Mesenteric fat pad (tissue), 1 donor: Measurements from ENCODE around the gene KCNMB3. TPM values are rescaled to one million over a fixed set of nuclear protein-coding genes. Genes with fewer than 3 reads are reported as not detected.
A peak's percentile ranks its signal among the peaks of the same experiment; 100 is the strongest.
"Not testable (repeated sequence)": the region's sequence is repeated elsewhere in the genome, so short reads cannot be mapped to it uniquely, and the experiment has no call there.

Experiments used
- DNase-seq: peaks from one replicate; pipeline ENCODE4 v3.0.0-alpha.2; 2020; ENCODE audit warnings: low spot score
- total RNA-seq: library from RNA; stranded (reverse); fragmentation: NEBNext Ultra II Directional; extraction: Animal tissue kit (Norgen Biotek cat#: 25700); gene quantifications from one replicate; pipeline ENCODE4 v1.2.1, GENCODE V29; 2021
- donor health status: DM: yes; HTN: yes; CAD: no.

KCNMB3 gene
- total RNA-seq, 1 donor from 2014 or later, result 3.2 TPM

- DNase-seq, result no peak
These were observed 14.2 kb upstream of the KCNMB3 start for GRCh38 chr3:179265092-179265491.

- DNase-seq, result no peak
These were observed 13.5 kb upstream of the KCNMB3 start for GRCh38 chr3:179264449-179264848.

DNA sequence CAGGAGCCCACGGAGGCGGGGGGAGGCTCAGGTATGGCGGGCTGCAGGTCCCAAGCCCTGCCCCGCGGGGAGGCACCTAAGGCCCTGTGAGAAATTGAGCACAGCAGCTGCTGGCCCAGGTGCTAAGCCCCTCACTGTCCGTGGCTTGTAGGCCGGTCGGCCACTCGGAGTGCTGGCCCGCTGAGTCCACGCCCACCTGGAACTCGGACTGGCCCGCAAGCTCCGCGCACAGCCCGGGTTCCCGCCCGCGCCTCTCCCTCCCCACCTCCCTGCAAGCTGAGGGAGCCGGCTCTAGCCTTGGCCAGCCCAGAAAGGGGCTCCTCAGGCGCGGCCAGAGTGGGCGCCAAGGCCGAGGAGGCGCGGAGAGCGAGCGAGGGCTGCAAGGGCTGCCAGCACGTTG is 12.2 kb upstream of the KCNMB3 start:
- no peak for DNase-seq

DNA sequence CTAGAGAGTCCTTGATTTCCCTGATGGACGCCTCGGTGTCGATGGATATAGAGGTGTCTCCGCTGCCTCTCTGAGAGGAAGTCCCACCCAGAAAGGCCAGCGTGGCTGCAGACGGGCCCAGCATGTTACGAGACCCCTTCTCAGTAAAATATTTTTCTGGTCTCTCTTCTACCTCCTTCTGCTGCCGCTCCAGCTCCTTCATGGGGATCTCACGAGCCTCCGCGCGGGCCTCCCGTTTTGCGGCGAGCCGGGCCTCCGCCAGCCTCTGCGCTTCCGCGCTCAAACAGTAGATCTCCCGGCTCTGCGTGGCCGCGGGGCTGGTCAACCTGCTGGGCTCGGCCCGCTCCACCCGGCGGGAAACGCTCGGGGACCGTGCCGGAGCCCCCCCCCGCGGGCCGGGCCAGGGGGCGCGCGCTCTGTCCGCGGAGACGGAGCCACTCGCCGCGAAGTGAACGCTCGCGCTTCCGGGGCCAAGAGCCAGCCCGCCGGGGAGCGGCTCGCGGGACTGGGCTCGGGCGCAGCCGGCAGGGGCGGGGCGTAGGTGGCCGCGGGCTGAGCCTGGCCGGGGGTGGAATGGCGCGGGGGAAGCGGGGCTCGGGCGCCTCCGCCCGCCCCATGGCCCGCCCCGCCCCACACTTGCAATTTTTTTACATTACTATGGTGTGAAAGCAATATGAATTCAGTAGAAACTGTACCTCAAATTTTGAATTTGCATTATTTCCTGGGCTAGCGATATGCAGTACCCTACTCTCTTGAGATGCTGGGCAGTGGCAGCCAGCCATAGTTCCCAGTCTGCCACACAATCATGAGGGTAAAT is 10.2 kb upstream of the KCNMB3 start:
- DNase-seq, result peak; percentile 93

- DNase-seq, result not testable (repeated sequence)
These were observed 9.2 kb upstream of the KCNMB3 start for GRCh38 chr3:179259959-179260756.

- no peak for DNase-seq
These were observed 7.9 kb upstream of the KCNMB3 start for GRCh38 chr3:179258820-179259219.

DNA sequence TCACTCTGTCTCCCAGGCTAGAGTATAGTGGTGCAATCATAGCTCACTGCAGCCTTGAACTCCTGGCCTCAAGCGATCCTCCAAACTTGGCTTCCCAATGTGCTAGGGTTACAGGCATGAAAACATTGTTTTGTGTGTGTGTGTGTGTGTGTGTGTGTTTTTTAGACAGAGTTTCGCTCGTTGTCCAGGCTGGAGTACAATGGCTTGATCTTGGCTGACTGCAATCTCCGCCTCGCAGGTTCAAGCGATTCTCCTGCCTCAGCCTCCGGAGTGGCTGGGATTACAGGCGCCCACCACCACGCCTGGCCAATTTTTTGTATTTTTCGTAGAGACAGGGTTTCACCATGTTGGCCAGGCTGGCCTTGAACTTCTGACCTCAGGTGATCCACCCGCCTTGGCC is 6.8 kb upstream of the KCNMB3 start:
- DNase-seq, result not testable (repeated sequence)

GRCh38 chr3:179256813-179257212 is 5.9 kb upstream of the KCNMB3 start:
- DNase-seq, result no peak

- DNase-seq, result no peak
These were observed 3.5 kb downstream of the KCNMB3 start for GRCh38 chr3:179247289-179248015.

- no peak for DNase-seq
These were observed 6.0 kb downstream of the KCNMB3 start for GRCh38 chr3:179244878-179245277.

- DNase-seq, result not testable (repeated sequence)
These were observed 8.1 kb downstream of the KCNMB3 start for GRCh38 chr3:179242859-179243258.

DNA sequence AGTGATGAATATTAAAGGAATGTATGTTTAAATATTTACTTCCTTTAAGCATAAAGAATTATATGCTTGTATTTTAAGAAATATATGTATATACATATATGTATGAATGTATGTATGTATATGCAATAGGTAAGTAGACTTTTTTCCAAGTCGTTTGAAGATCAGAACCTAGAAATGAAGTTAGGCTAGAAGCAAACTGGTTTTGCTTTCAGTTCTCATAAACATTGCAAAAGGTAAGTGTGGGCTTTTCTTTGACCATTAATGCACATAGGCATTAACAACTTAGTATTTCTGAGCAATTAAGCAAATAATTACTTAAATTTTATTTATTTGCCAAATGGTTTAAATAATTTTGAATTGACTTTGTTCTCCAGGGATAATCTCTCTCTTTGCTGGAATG is 10.6 kb downstream of the KCNMB3 start:
- DNase-seq, result not testable (repeated sequence)

DNA sequence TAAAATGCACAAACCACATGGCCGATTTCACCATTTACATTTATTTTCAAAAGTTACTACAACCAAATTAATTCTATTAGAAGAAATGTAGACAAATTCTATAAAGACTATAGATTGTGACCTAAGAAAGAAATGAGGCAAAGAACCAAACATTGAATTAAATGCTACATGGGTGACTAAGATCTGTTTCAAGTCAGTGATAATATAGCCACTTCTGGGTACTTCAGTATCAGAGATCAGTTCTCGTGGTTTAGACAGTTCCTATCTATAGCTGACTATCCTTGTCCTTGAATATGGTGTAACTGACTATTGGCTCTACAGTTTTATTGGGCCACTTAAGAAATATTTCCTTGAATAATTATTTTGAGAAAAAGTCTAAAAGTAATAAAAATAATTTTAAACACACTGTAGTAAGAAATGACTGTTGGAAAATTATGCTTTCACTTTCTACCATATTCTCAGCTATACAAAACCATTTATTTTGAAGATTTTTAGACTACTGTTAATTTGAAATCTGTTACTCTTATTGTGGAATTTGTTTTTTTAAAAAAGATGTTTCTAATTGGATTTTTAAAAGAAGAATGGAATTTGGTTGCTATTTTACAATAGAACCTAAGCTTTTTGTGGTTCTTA is 14.1 kb downstream of the KCNMB3 start:
- DNase-seq, result no peak

DNA sequence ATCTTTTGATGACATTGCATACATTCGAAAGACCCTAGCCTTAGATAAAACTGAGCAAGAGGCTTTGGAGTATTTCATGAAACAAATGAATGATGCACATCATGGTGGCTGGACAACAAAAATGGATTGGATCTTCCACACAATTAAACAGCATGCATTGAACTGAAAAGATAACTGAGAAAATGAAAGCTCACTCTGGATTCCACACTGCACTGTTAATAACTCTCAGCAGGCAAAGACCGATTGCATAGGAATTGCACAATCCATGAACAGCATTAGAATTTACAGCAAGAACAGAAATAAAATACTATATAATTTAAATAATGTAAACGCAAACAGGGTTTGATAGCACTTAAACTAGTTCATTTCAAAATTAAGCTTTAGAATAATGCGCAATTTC is 16.7 kb downstream of the KCNMB3 start:
- DNase-seq, result no peak

- no peak for DNase-seq
These were observed 17.9 kb downstream of the KCNMB3 start for GRCh38 chr3:179233043-179233442.

DNA sequence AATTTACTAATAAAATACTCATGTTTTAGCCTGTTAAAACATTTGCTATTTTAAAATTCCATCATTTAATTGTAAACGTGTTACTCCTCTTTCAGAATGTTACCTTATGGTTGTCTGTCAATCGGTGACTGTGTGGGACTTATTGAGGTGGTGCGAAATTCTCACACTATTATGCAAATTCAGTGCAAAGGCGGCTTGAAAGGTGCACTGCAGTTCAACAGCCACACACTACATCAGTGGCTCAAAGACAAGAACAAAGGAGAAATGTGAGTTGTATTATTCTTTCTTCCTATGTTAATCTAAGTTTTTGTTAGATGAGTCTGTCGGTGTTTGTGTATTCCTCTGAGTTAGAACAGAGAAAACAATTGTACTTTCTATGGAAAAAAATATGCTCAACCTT is 21.7 kb downstream of the KCNMB3 start:
- DNase-seq, result no peak

DNA sequence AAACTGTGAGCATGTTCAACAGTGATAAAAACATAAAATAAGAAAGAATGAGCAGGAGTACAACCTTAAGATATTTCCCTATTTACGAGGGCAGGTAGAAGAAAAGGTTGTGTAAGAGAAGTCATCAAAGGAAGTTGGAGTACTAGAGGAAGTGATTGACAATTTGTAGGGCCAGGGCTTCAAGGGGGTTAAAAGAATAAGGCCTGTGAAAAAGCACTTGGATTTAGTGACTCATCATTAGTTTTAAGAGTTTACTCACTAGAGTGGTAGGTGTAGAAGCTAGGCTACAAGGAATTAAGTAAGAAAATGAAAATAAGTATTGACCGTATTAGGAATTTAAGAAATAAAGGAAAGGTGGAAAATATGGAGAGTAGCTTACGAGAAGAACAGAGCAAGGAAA is 23.6 kb downstream of the KCNMB3 start:
- no peak for DNase-seq

DNA sequence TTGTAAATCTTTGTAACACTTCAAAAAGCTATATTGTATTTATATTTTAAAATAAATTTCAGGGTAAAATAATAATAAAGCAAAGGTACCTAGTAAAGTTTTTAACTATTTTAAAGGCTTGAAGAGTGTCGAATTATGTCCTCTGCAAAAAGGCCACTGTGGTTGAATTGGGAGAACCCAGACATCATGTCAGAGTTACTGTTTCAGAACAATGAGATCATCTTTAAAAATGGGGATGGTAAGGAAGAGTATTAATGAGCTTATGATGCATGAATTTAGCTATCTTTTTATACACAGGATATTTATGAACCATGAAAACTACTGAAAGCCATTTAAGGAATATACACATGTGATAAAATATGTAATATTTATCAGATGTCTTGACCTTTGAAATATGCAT is 26.3 kb downstream of the KCNMB3 start:
- DNase-seq, result no peak

DNA sequence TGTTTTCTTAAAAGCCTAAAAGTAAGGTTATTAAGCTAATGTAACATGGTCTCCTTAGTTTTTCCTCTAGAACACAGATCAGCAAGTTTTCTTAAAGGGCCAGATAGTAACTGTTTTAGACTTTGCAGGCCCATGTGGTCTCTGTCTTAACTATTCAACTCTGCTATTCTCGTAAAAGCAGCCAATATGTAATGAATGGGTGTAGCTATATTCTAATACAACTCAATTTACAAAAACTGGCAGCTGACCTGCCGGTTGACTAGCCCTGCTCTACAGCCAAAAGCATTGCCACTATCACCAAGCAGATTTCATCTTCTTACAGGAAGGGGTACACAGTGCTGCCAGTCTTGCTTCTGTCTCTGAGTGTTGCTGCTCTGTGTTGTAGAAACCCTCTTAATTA is 27.4 kb downstream of the KCNMB3 start:
- DNase-seq, result no peak

DNA sequence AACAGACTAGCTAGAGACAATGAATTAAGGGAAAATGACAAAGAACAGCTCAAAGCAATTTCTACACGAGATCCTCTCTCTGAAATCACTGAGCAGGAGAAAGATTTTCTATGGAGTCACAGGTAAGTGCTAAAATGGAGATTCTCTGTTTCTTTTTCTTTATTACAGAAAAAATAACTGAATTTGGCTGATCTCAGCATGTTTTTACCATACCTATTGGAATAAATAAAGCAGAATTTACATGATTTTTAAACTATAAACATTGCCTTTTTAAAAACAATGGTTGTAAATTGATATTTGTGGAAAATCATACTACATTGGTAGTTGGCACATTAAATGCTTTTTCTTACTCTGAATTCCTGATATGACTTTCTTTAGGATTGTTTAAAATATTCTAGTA is 32.7 kb downstream of the KCNMB3 start:
- not testable (repeated sequence) for DNase-seq

DNA sequence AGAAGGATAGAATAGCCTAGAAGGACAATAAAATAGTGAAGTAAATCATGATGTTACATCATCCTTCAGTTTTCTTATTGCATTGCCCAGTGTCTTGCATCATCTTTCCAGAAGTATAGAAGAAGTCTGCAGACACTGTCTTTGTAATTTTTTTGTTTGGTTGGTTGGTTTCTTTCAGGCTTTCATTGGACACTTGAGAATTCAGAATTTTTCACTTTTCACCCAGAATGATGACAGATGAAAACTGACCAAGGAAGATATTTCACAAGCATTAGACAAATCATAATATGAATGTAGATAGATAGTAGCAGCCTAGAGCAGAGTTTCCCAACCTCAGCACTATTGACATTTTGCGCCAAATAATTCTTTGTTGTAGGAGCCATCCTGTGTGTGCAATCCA is 35.4 kb downstream of the KCNMB3 start:
- not testable (repeated sequence) for DNase-seq
